K562 (cell line): ENCODE measurements around the gene XAB2. TPM values are rescaled to one million over a fixed set of nuclear protein-coding genes. Genes with fewer than 3 reads are reported as not detected.

ENCODE experiments used
- ZNF217 ChIP-seq: sonication (generic); formaldehyde crosslinking; IDR thresholded peaks from 2 replicates; pipeline ENCODE4 v1.8.0; 2022; ENCODE audit warnings: mild to moderate bottlenecking, missing genetic modification reagents
- ZNF445 ChIP-seq: fragments of 250-450 bp; sonication (Bioruptor Pico); IDR thresholded peaks from 2 replicates; pipeline ENCODE4 v1.4.0; 2020; ENCODE audit warnings: low read depth, mild to moderate bottlenecking, moderate library complexity
- ZNF766 ChIP-seq: fragments of 200-800 bp; sonication (Bioruptor generic); conservative IDR thresholded peaks from 2 replicates; pipeline ENCODE4 v1.6.1; 2016; ENCODE audit warnings: missing genetic modification characterization, missing compliant biosample characterization
- polyA plus RNA-seq, 8 experiments: library from polyadenylated mRNA; depleted of rRNA in 4 of 8; stranded (reverse) in 5 of 8; unstranded in 3 of 8; fragments of >200 nt; fragmentation: Nextera tagmentation in 2 of 8; fragmentation: Illumina TruSeq in 1 of 8; extraction: Ambion mirVana in 2 of 8; extraction: Trizol in 1 of 8; gene quantifications; 2 replicates each; pipeline versions ENCODE4 v1.2.1 to v1.2.3, GENCODE V29; 2011 to 2014; ENCODE audit warnings: inconsistent platforms in 1 of 8, missing spikeins in 1 of 8
- total RNA-seq, 7 experiments: library from RNA; depleted of rRNA in 6 of 7; stranded (reverse); fragments of >200 nt in 6 of 7; fragmentation: Illumina TruSeq in 2 of 7; extraction: Trizol in 2 of 7; gene quantifications; 2 replicates each; pipeline versions ENCODE4 v1.2.1 to v1.2.3, GENCODE V29; 2011 to 2021; ENCODE audit warnings: low replicate concordance in 1 of 7
- TF ChIP-seq, protein P1 (sequence below), 2 experiments: fragments of 450-650 bp; formaldehyde crosslinking in 1 of 2; IDR thresholded peaks; 2 replicates each; pipeline versions ENCODE4 v1.4.0 to v1.6.1; 2014 to 2020; ENCODE audit warnings: mild to moderate bottlenecking in 2 of 2, borderline replicate concordance in 1 of 2, low read depth in 1 of 2
- TF ChIP-seq, protein P2 (sequence below), 2 experiments: fragments of 250-450 bp in 1 of 2; fragments of 450-650 bp in 1 of 2; sonication (Bioruptor Pico) in 1 of 2; IDR thresholded peaks; 2 replicates each; pipeline versions ENCODE4 v1.6.1 to v1.8.0; 2016 to 2021; ENCODE audit warnings: mild to moderate bottlenecking in 2 of 2, moderate library complexity in 2 of 2, missing compliant biosample characterization in 1 of 2, missing genetic modification characterization in 1 of 2

XAB2 gene
- total and polyA plus RNA-seq, 9 of the 15 experiments (the other 6 are each of a cell fraction or from before 2014, with no cell fraction given) = 0.21 to 58.3 (median 20.0) TPM

DNA sequence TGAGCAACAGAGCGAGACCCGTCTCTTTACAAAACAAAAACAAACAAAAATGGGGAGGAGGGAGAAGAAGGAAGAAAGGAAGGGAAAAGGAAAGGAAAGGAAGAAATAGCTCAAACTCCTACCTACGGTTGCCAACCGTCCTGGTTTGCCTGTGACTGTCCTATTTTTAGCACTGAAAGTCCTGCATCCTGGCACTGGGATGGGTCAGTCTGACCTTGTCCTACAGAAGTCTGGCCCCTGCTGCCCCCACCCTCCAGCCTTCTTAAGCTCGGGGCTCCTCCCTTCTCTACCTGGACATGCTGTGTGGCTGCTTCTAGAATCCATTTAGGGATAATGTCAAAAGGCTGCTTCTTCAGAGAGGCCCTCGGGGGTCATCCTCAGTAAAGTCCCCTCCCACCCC lies 6.3 kb upstream of the XAB2 start (continued):
- TF ChIP-seq, protein P1, sequence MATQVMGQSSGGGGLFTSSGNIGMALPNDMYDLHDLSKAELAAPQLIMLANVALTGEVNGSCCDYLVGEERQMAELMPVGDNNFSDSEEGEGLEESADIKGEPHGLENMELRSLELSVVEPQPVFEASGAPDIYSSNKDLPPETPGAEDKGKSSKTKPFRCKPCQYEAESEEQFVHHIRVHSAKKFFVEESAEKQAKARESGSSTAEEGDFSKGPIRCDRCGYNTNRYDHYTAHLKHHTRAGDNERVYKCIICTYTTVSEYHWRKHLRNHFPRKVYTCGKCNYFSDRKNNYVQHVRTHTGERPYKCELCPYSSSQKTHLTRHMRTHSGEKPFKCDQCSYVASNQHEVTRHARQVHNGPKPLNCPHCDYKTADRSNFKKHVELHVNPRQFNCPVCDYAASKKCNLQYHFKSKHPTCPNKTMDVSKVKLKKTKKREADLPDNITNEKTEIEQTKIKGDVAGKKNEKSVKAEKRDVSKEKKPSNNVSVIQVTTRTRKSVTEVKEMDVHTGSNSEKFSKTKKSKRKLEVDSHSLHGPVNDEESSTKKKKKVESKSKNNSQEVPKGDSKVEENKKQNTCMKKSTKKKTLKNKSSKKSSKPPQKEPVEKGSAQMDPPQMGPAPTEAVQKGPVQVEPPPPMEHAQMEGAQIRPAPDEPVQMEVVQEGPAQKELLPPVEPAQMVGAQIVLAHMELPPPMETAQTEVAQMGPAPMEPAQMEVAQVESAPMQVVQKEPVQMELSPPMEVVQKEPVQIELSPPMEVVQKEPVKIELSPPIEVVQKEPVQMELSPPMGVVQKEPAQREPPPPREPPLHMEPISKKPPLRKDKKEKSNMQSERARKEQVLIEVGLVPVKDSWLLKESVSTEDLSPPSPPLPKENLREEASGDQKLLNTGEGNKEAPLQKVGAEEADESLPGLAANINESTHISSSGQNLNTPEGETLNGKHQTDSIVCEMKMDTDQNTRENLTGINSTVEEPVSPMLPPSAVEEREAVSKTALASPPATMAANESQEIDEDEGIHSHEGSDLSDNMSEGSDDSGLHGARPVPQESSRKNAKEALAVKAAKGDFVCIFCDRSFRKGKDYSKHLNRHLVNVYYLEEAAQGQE (IDR thresholded peaks at IDR 0.05; ENCODE audit: borderline replicate concordance) = no peak
- TF ChIP-seq, protein P1 (CRISPR knock-in tag; IDR thresholded peaks at IDR 0.05; ENCODE audit: low read depth) = no peak
- no peak for TF ChIP-seq ZNF445 (CRISPR knock-in tag)
- no peak for TF ChIP-seq ZNF766 (CRISPR knock-in tag)
- TF ChIP-seq, protein P2, sequence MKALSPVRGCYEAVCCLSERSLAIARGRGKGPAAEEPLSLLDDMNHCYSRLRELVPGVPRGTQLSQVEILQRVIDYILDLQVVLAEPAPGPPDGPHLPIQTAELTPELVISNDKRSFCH (CRISPR knock-in tag; IDR thresholded peaks at IDR 0.05) = no peak
- TF ChIP-seq, protein P2 (tag; IDR thresholded peaks at IDR 0.05) = no peak
- no peak for TF ChIP-seq ZNF217
- TF ChIP-seq, all 486 proteins: peak for 0
